ENCODE data around the gene PPP2R5E.

DNA sequence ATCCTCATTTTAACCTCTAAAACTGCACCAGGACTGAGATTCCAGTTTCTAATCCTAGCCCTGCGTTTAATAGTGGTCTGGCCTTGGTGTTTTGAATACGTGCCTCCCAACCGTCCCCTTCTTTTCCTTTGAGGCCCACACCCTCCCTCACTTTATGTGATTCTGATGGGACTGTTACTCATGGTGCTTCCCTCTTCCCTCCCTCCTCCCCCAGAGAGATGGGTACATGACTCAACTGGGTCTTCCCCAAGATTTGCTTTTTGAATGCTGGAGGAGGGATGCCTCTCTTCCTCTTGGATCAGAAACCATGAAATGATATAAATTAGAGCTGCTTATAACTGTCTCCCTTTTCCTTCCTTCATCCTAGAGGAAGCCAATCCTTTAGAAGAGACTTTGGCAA, 8.2 kb upstream of the PPP2R5E start:
- no peak for TF ChIP-seq CTCF (IDR thresholded peaks at IDR 0.05)
- no peak for TF ChIP-seq POLR2AphosphoS5 (IDR thresholded peaks at IDR 0.05)
